A549 (cell line): ENCODE data around the gene STAG3. TPM values are rescaled to one million over a fixed set of nuclear protein-coding genes. Genes with fewer than 3 reads are reported as not detected.
"Not testable (repeated sequence)": the region's sequence is repeated elsewhere in the genome, so short reads cannot be mapped to it uniquely, and the experiment has no call there.

Source experiments
- ATAC-seq, 2 experiments: fragments of 200-7000 bp in 1 of 2; fragments of >200 bp in 1 of 2; cut with Nextera tagmentation in 1 of 2; cut with Tn5 transposase in 1 of 2; 3 replicates each; pipeline versions ENCODE4 v1.8.0 to v1.9.1; 2018 to 2020; ENCODE audit warnings: mild to moderate bottlenecking in 1 of 2, moderate library complexity in 1 of 2
- CTCF ChIA-PET: fragments of 300-600 bp; sonication (Branson Sonifier 250); formaldehyde crosslinking; extraction: SDS; loops from one replicate; lab custom pipeline; 2021; ENCODE audit warnings: antibody characterized with exemption, inconsistent platforms; lab: Yijun Ruan, JAX
- POLR2A ChIA-PET: fragments of 350-600 bp; formaldehyde crosslinking; extraction: SDS; loops from one replicate; lab custom pipeline; 2021; ENCODE audit warnings: antibody characterized with exemption, inconsistent platforms; lab: Yijun Ruan, JAX
- DNase-seq, 2 experiments: peaks; one replicate each; pipeline versions ENCODE4 v3.0.0 to v3.0.0-alpha.2; 2011 to 2016; ENCODE audit warnings: low read depth in 1 of 2, low spot score in 1 of 2
- FAIRE-seq: peaks from 2 replicates; lab custom pipeline; 2011; peaks lifted over from hg19 to GRCh38; lab: Jason Lieb, UNC
- H3K27ac ChIP-seq, 2 experiments: fragments of >200 bp; sonication (Bioruptor Twin); formaldehyde crosslinking; 3 replicates each; pipeline ENCODE4 v1.5.1; 2016 to 2017
- H3K4me1 ChIP-seq: fragments of >200 bp; sonication (Bioruptor Twin); formaldehyde crosslinking; 3 replicates; pipeline ENCODE4 v1.6.1; 2016
- H3K4me2 ChIP-seq: fragments of >200 bp; sonication (Bioruptor Twin); formaldehyde crosslinking; 3 replicates; pipeline ENCODE4 v1.6.1; 2016
- H3K4me3 ChIP-seq: fragments of >200 bp; sonication (Bioruptor Twin); formaldehyde crosslinking; 3 replicates; pipeline ENCODE4 v1.5.1; 2016
- H3K9me3 ChIP-seq: fragments of >200 bp; sonication (Bioruptor Twin); formaldehyde crosslinking; 3 replicates; pipeline ENCODE4 v1.6.1; 2016
- CBX8 ChIP-seq: fragments of 200-600 bp; sonication (generic); IDR thresholded peaks from 2 replicates; pipeline ENCODE4 v1.6.1; 2016
- FOSB ChIP-seq: fragments of 250-450 bp; sonication (Bioruptor Pico); IDR thresholded peaks from 2 replicates; pipeline ENCODE4 v1.5.0; 2020; ENCODE audit warnings: mild to moderate bottlenecking, moderate library complexity
- FOSL2 ChIP-seq, 2 experiments: fragments of 450-650 bp in 1 of 2; fragments of >200 bp in 1 of 2; sonication (Bioruptor Twin) in 1 of 2; formaldehyde crosslinking; IDR thresholded peaks; 2 replicates each; pipeline versions ENCODE4 v1.5.0 to v1.6.1; 2016 to 2020; ENCODE audit warnings: mild to moderate bottlenecking in 1 of 2, moderate library complexity in 1 of 2
- FOXS1 ChIP-seq: fragments of 250-450 bp; sonication (Bioruptor Pico); IDR thresholded peaks from 2 replicates; pipeline ENCODE4 v1.5.0; 2020; ENCODE audit warnings: mild to moderate bottlenecking, moderate library complexity
- GATA3 ChIP-seq: IDR thresholded peaks from 2 replicates; pipeline ENCODE4 v1.6.1; 2012; ENCODE audit warnings: borderline replicate concordance
- HEYL ChIP-seq: fragments of 250-450 bp; sonication (Bioruptor Pico); IDR thresholded peaks from 2 replicates; pipeline ENCODE4 v1.8.0; 2021; ENCODE audit warnings: mild to moderate bottlenecking, moderate library complexity
- HOXA7 ChIP-seq: fragments of 250-450 bp; sonication (Bioruptor Pico); IDR thresholded peaks from 2 replicates; pipeline ENCODE4 v1.5.0; 2020; ENCODE audit warnings: mild to moderate bottlenecking, moderate library complexity
- HOXB13 ChIP-seq: fragments of 250-450 bp; sonication (Bioruptor Pico); IDR thresholded peaks from 2 replicates; pipeline ENCODE4 v1.5.0; 2020; ENCODE audit warnings: low read depth, mild to moderate bottlenecking, moderate library complexity
- NFE2L2 ChIP-seq: fragments of 150-350 bp; conservative IDR thresholded peaks from 2 replicates; pipeline ENCODE4 v1.6.1; 2014; ENCODE audit warnings: low read length
- NR3C1 ChIP-seq: fragments of >200 bp; sonication (Bioruptor Twin); formaldehyde crosslinking; IDR thresholded peaks from 3 replicates; pipeline ENCODE4 v1.6.1; 2017
- PHF8 ChIP-seq: fragments of 200-600 bp; sonication (generic); IDR thresholded peaks from 2 replicates; pipeline ENCODE4 v1.6.1; 2016; ENCODE audit warnings: low read depth, mild to moderate bottlenecking, antibody characterized with exemption, moderate library complexity, borderline replicate concordance
- POLR2A ChIP-seq: IDR thresholded peaks from 2 replicates; pipeline ENCODE4 v1.6.1; 2012; ENCODE audit warnings: mild to moderate bottlenecking, low read length
- RAD21 ChIP-seq, 2 experiments: fragments of >200 bp in 1 of 2; sonication (Bioruptor Twin) in 1 of 2; formaldehyde crosslinking in 1 of 2; IDR thresholded peaks in 1 of 2; conservative IDR thresholded peaks in 1 of 2; 2 replicates in 1 of 2; 3 replicates in 1 of 2; pipeline ENCODE4 v1.6.1; 2012 to 2018; ENCODE audit warnings: inconsistent platforms in 1 of 2
- RCOR1 ChIP-seq: fragments of 150-350 bp; IDR thresholded peaks from 2 replicates; pipeline ENCODE4 v1.6.1; 2014; ENCODE audit warnings: antibody characterized with exemption, low read length, low read depth
- RNF2 ChIP-seq: fragments of 200-600 bp; sonication (generic); IDR thresholded peaks from 2 replicates; pipeline ENCODE4 v1.6.1; 2016; ENCODE audit warnings: low read depth, mild to moderate bottlenecking, antibody characterized with exemption, moderate library complexity, borderline replicate concordance
- SMC3 ChIP-seq: fragments of >200 bp; sonication (Bioruptor Twin); formaldehyde crosslinking; IDR thresholded peaks from 3 replicates; pipeline ENCODE4 v1.6.1; 2018; ENCODE audit warnings: inconsistent platforms
- SREBF2 ChIP-seq: fragments of 450-650 bp; IDR thresholded peaks from 2 replicates; pipeline ENCODE4 v1.6.1; 2014; ENCODE audit warnings: mild to moderate bottlenecking, moderate library complexity
- TP53 ChIP-seq: fragments of 250-450 bp; sonication (Bioruptor Pico); IDR thresholded peaks from 2 replicates; pipeline ENCODE4 v1.5.0; 2021; ENCODE audit warnings: mild to moderate bottlenecking, moderate library complexity
- ZNF302 ChIP-seq: fragments of 250-450 bp; sonication (Bioruptor Pico); IDR thresholded peaks from 2 replicates; pipeline ENCODE4 v1.9.0; 2021; ENCODE audit warnings: inconsistent platforms, mild to moderate bottlenecking, moderate library complexity
- ZSCAN20 ChIP-seq: fragments of 250-450 bp; sonication (Bioruptor Pico); IDR thresholded peaks from 2 replicates; pipeline ENCODE4 v1.8.0; 2022; ENCODE audit warnings: mild to moderate bottlenecking, moderate library complexity
- WGBS: methylation state at CpG from one replicate; pipeline ENCODE4 v1.1.6; 2017; ENCODE audit errors: missing lambda C conversion rate; 5-methylcytosine and 5-hydroxymethylcytosine counted together
- polyA plus RNA-seq, 4 experiments: library from polyadenylated mRNA; depleted of rRNA in 3 of 4; stranded (reverse); fragments of >200 nt; fragmentation: RNase III in 1 of 4; extraction: RNeasy Plus Mini Kit Qiagen cat#74134 plus additional on column Dnase treatment in 1 of 4; gene quantifications; 2 replicates in 3 of 4; 3 replicates in 1 of 4; pipeline ENCODE4 v1.2.3, GENCODE V29; 2011 to 2017
- TF ChIP-seq, protein P1 (sequence below): fragments of 250-450 bp; sonication (Bioruptor Pico); IDR thresholded peaks from 2 replicates; pipeline ENCODE4 v1.5.0; 2020; ENCODE audit warnings: low read depth, mild to moderate bottlenecking, moderate library complexity
- TF ChIP-seq, protein P2 (sequence below): fragments of 250-450 bp; sonication (Bioruptor Pico); IDR thresholded peaks from 2 replicates; pipeline ENCODE4 v1.5.0; 2021; ENCODE audit warnings: mild to moderate bottlenecking, moderate library complexity, borderline replicate concordance

The STAG3 gene
- polyA plus RNA-seq, 2 of the 4 experiments (the other 2 are of a cell fraction): 0.25 to 0.50 TPM

DNA sequence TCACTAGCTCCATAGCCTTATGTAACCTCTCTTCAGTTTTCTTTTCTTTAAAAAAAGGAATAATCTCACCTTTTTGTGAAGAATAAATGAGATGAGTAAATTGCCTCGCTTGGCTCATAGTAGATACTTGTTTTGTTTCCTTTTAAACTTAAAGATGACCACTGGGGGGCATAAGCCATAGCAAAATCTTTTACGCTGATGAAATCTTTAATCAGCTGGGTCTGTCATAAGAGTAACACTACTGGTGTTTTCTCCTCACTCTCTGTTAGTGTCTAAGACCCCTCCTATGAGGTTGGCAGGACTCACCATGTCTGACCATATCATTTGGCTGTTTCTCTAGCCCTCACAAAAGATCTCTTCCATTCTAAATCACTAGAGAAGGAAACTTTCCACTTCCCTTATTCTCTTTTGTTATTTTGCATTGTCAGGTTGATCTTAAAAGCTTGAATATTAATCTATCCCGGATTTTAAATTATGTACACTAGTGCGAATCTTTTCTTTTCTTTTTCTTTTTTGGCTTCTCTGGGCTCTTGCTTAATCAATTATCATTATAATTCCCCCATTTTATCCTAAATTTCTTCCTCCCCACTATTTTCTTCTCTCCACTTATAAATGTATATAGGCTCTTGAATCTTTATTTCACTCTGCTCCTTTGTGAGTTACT is 12.5 kb downstream of the STAG3 start (continued):
- TF ChIP-seq, protein P1, sequence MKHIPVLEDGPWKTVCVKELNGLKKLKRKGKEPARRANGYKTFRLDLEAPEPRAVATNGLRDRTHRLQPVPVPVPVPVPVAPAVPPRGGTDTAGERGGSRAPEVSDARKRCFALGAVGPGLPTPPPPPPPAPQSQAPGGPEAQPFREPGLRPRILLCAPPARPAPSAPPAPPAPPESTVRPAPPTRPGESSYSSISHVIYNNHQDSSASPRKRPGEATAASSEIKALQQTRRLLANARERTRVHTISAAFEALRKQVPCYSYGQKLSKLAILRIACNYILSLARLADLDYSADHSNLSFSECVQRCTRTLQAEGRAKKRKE: no peak
- TF ChIP-seq SMC3 (peak; percentile 55), CBX8 (no peak)
- TF ChIP-seq, all 56 proteins: peak for 4

GRCh38 chr7:100191775-100192174 is 14.1 kb downstream of the STAG3 start:
- 71% methylated on average over 2 of the region's 2 CpGs for WGBS
- DNase-seq (no peak), FAIRE-seq (no peak), ATAC-seq (no peak)
- TF ChIP-seq GATA3 (no peak), ZNF302 (no peak)
- Histone ChIP-seq H3K4me3 (no peak overlapping the region), H3K27ac (no peak overlapping the region), H3K9me3 (no peaks in the 10 kb centered on the region), H3K4me2 (no peak overlapping the region), H3K4me1 (peaks cover 4% of the 10 kb centered on the region; the same call in 2 of the 3 replicates)
- ChIA-PET POLR2A (no interaction called here), CTCF (interaction anchor here (2.7 kb wide), 1 partner anchor 59 kb away, joined by 14 read pairs; no protein-coding TSS in a partner anchor)

GRCh38 chr7:100192281-100192862 is 14.7 kb downstream of the STAG3 start:
- CTCF ChIA-PET: interaction anchor here (2.7 kb wide), 1 partner anchor 59 kb away, joined by 14 read pairs; no protein-coding TSS in a partner anchor
- H3K4me3 ChIP-seq, POLR2A ChIA-PET, DNase-seq, H3K4me1 ChIP-seq, FAIRE-seq, H3K9me3 ChIP-seq, ATAC-seq, H3K4me2 ChIP-seq, H3K27ac ChIP-seq: not testable (repeated sequence)
- 91% methylated on average over 6 of the region's 6 CpGs for WGBS

DNA sequence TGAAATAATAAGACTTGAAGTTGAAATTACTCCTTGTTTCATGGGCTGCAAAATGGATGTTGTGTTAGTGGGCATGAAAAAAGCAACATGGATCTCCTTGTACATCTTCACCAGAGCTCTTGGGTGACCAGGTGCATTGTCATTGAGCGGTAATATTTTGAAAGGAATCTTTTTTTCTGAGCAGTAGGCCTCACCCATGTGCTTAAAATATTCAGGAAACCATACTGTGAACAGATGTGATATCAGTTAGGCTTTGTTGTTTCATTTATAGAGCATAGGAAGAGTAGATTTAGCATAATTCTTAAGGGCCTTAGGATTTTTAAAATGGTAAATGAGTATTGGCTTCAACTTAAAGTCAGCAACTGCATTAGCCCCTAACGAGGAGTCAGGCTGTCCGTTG is 15.3 kb downstream of the STAG3 start:
- ATAC-seq: no peak
- POLR2A ChIA-PET: interaction anchor here (1.4 kb wide), 1 partner anchor 44 kb away, joined by 7 read pairs; the partner anchor contains the start of gene LAMTOR4

More for the DNA sequence above, 15.3 kb downstream of the STAG3 start:
- WGBS: 86% methylated on average over 3 of the region's 3 CpGs
- DNase-seq (no peak), FAIRE-seq (no peak)
- no peak for TF ChIP-seq NFE2L2
- no peak for TF ChIP-seq PHF8
- no peak for TF ChIP-seq SREBF2
- no peak for TF ChIP-seq POLR2A
- TF ChIP-seq HOXB13 (CRISPR knock-in tag): no peak
- no peak for TF ChIP-seq NR3C1
- TF ChIP-seq ZNF302: no peak
- TF ChIP-seq ZSCAN20 (CRISPR knock-in tag): no peak
- no peak for TF ChIP-seq HEYL (CRISPR knock-in tag)
- TF ChIP-seq GATA3: no peak
- no peak for TF ChIP-seq TP53 (CRISPR knock-in tag)
- TF ChIP-seq RAD21 (conservative IDR thresholded peaks at IDR 0.05 in 1 of 2, IDR thresholded peaks at IDR 0.05 in 1 of 2): no peak
- TF ChIP-seq RCOR1: no peak
- TF ChIP-seq SMC3: no peak
- TF ChIP-seq FOSL2 (IDR thresholded peaks at IDR 0.05): no peak
- no peak for TF ChIP-seq FOSL2 (CRISPR knock-in tag; IDR thresholded peaks at IDR 0.05)
- no peak for TF ChIP-seq RNF2
- no peak for TF ChIP-seq FOSB (CRISPR knock-in tag)
- no peak for TF ChIP-seq FOXS1 (CRISPR knock-in tag)
- TF ChIP-seq HOXA7 (CRISPR knock-in tag): no peak
- TF ChIP-seq, protein P2, sequence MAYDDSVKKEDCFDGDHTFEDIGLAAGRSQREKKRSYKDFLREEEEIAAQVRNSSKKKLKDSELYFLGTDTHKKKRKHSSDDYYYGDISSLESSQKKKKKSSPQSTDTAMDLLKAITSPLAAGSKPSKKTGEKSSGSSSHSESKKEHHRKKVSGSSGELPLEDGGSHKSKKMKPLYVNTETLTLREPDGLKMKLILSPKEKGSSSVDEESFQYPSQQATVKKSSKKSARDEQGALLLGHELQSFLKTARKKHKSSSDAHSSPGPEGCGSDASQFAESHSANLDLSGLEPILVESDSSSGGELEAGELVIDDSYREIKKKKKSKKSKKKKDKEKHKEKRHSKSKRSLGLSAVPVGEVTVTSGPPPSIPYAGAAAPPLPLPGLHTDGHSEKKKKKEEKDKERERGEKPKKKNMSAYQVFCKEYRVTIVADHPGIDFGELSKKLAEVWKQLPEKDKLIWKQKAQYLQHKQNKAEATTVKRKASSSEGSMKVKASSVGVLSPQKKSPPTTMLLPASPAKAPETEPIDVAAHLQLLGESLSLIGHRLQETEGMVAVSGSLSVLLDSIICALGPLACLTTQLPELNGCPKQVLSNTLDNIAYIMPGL: no peak
- Histone ChIP-seq H3K27ac (no peak overlapping the region), H3K4me2 (no peak overlapping the region), H3K4me3 (no peak overlapping the region), H3K9me3 (no peaks in the 10 kb centered on the region), H3K4me1 (peaks cover 4% of the 10 kb centered on the region; the same call in 2 of the 3 replicates)
- CTCF ChIA-PET: interaction anchor here (2.7 kb wide), 1 partner anchor 60 kb away, joined by 14 read pairs; no protein-coding TSS in a partner anchor
